Lung (tissue), 12 donors: ENCODE data around the gene SMAD1. TPM values are rescaled to one million over a fixed set of nuclear protein-coding genes. Genes with fewer than 3 reads are reported as not detected.

Experiments used
- ATAC-seq: fragments of 200-7000 bp; cut with Tn5 transposase; one replicate; pipeline ENCODE4 v1.9.1; 2020; ENCODE audit warnings: moderate number of reproducible peaks; ENCODE audit not compliant: insufficient read depth, low FRiP score
- DNase-seq, 3 donors: peaks; one replicate each; pipeline ENCODE4 v3.0.0-alpha.2; 2013 to 2017
- H3K27ac ChIP-seq, 2 donors: one replicate each; pipeline ENCODE4 v1.5.1; 2013; ENCODE audit warnings: mild to moderate bottlenecking in 2 of 2, moderate library complexity in 2 of 2, control low read depth in 1 of 2, inconsistent platforms in 1 of 2, low read depth in 1 of 2, low read length in 1 of 2
- H3K27me3 ChIP-seq, 3 donors: one replicate each; pipeline ENCODE4 v1.5.1; 2013; ENCODE audit warnings: low read length in 2 of 3; ENCODE audit not compliant: control insufficient read depth in 3 of 3, insufficient read depth in 3 of 3
- H3K36me3 ChIP-seq, 4 donors: one replicate each; pipeline ENCODE4 v1.5.1; 2013; ENCODE audit warnings: low read length in 4 of 4, mild to moderate bottlenecking in 1 of 4, moderate library complexity in 1 of 4; ENCODE audit not compliant: control insufficient read depth in 4 of 4, insufficient read depth in 4 of 4
- H3K4me1 ChIP-seq, 5 donors: one replicate each; pipeline ENCODE4 v1.5.1; 2013; ENCODE audit warnings: low read length in 5 of 5, mild to moderate bottlenecking in 2 of 5, moderate library complexity in 1 of 5; ENCODE audit not compliant: control insufficient read depth in 5 of 5, insufficient read depth in 5 of 5
- H3K4me3 ChIP-seq: one replicate; pipeline ENCODE4 v1.5.1; 2013; ENCODE audit warnings: mild to moderate bottlenecking, control low read depth, moderate library complexity
- H3K9ac ChIP-seq, 2 donors: one replicate each; pipeline ENCODE4 v1.5.1; 2013; ENCODE audit warnings: low read length in 2 of 2, control low read depth in 1 of 2; ENCODE audit not compliant: insufficient read depth in 1 of 2
- H3K9me3 ChIP-seq, 4 donors: one replicate each; pipeline ENCODE4 v1.5.1; 2013; ENCODE audit warnings: low read length in 3 of 4, mild to moderate bottlenecking in 1 of 4, moderate library complexity in 1 of 4; ENCODE audit not compliant: control insufficient read depth in 4 of 4, insufficient read depth in 3 of 4
- CTCF ChIP-seq: IDR thresholded peaks from 2 replicates; pipeline ENCODE4 v1.5.1; 2012; ENCODE audit warnings: mild to moderate bottlenecking; ENCODE audit errors: control extremely low read depth, extremely low read depth
- WGBS, 2 donors: extraction: QIAGEN DNeasy Blood & Tissue Kit; methylation state at CpG; one replicate each; pipeline ENCODE4 v1.1.7; 2013; 5-methylcytosine and 5-hydroxymethylcytosine counted together
- polyA plus RNA-seq, 2 donors: library from polyadenylated mRNA; stranded (reverse); fragments of 200-250 nt; gene quantifications; one replicate each; pipeline ENCODE4 v1.2.1, GENCODE V29; 2013
- total RNA-seq, 2 donors: library from RNA; depleted of rRNA in 1 of 2; stranded (reverse); fragments of >200 nt in 1 of 2; gene quantifications; one replicate each; pipeline ENCODE4 v1.2.1, GENCODE V29; 2014 to 2021
- donor health status: control.
- donor health status: control.
- donor health status: Bipolar disorder and iron deficiency.
- donor health status: healthy.
- donor health status: DM: yes; HTN: yes; CAD: no.

SMAD1 gene
- total and polyA plus RNA-seq, 4 donors, result 3.7 to 50.3 (median 19.9) TPM

GRCh38 chr4:145563293-145563985, 81.8 kb downstream of the SMAD1 start:
- Histone ChIP-seq H3K27me3 (no peaks in the 10 kb centered on the region), H3K9me3 (peaks cover 0 to 3% (median 1%) of the 10 kb centered on the region in 4 donors), H3K9ac (no peak overlapping the region), H3K36me3 (peaks cover 0 to 9% (median under 1%) of the 10 kb centered on the region in 4 donors), H3K4me1 (no peaks in the 10 kb centered on the region), H3K4me3 (no peak overlapping the region), H3K27ac (no peak overlapping the region)
- DNase-seq (no peak), ATAC-seq (no peak)
- TF ChIP-seq CTCF, result no peak
- 90 to 95% methylated on average over 7 of the region's 7 CpGs for WGBS, 2 donors

GRCh38 chr4:145564540-145564939, 82.9 kb downstream of the SMAD1 start:
- Histone ChIP-seq H3K4me1 (no peaks in the 10 kb centered on the region), H3K9ac (no peak overlapping the region), H3K27me3 (no peaks in the 10 kb centered on the region), H3K36me3 (peaks cover 0 to 5% (median under 1%) of the 10 kb centered on the region in 4 donors), H3K9me3 (peaks cover 0 to 3% (median 3%) of the 10 kb centered on the region in 4 donors), H3K4me3 (no peak overlapping the region), H3K27ac (no peak overlapping the region)
- WGBS, 2 donors, result 82 to 88% methylated on average over 2 of the region's 2 CpGs
- no peak for TF ChIP-seq CTCF
- ATAC-seq, result no peak
- DNase-seq, result no peak

DNA sequence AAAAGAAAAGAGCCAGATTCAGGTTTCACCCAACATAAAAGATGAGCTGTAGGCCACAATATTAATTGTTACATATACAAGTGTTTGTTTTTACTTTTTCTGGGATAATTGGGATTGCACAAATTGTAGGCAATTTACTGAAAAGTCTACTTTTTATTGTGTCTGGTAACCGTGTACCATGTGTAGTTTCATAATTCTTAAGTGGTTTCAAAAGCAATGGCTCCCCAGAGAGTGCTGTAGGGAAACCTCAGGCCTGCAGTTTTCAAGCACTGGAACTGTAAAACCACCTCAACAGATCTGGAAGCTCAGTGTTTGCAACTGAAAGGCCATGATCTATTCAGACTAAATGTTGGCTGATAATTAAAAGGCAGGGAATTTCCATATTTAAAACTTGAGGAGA, 83.7 kb downstream of the SMAD1 start:
- 41 to 47% methylated on average over 1 of the region's 1 CpG for WGBS, 2 donors

More for the DNA sequence above, 83.7 kb downstream of the SMAD1 start:
- TF ChIP-seq CTCF, result no peak
- H3K27ac ChIP-seq, result no peak overlapping the region
- H3K36me3 ChIP-seq, result no peaks in the 10 kb centered on the region
- peaks cover 0 to 3% (median 3%) of the 10 kb centered on the region in 4 donors for H3K9me3 ChIP-seq
- H3K9ac ChIP-seq, result no peak overlapping the region
- H3K4me1 ChIP-seq, result no peaks in the 10 kb centered on the region
- no peaks in the 10 kb centered on the region for H3K27me3 ChIP-seq
- ATAC-seq (no peak), DNase-seq (no peak)
- no peak overlapping the region for H3K4me3 ChIP-seq
